ENCODE measurements around the gene ASIC5. TPM values are rescaled to one million over a fixed set of nuclear protein-coding genes. Genes with fewer than 3 reads are reported as not detected.

The ASIC5 gene
- total RNA-seq, 4 donors from 2014 or later = not detected

DNA sequence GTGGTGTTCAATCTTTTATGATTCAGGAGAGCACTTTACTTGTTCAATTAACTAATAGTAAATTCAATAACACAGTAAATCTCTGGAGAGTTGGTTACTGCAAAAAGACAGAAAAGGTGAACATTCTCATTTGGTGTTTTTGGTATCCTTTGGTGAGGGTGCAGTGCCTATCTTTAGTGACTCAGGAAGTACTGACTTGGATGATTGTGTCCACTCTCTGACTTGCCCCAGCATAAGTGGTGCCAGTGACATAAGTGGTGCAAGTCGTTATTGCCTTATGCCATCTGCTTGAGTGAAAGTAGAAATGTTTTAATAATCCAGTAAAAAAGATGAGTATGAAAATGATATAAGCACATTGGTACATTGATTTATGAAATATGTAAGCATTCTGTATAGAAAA, 80.2 kb downstream of the ASIC5 start:
- no peak overlapping the region for H3K4me3 ChIP-seq
- TF ChIP-seq, protein P1, sequence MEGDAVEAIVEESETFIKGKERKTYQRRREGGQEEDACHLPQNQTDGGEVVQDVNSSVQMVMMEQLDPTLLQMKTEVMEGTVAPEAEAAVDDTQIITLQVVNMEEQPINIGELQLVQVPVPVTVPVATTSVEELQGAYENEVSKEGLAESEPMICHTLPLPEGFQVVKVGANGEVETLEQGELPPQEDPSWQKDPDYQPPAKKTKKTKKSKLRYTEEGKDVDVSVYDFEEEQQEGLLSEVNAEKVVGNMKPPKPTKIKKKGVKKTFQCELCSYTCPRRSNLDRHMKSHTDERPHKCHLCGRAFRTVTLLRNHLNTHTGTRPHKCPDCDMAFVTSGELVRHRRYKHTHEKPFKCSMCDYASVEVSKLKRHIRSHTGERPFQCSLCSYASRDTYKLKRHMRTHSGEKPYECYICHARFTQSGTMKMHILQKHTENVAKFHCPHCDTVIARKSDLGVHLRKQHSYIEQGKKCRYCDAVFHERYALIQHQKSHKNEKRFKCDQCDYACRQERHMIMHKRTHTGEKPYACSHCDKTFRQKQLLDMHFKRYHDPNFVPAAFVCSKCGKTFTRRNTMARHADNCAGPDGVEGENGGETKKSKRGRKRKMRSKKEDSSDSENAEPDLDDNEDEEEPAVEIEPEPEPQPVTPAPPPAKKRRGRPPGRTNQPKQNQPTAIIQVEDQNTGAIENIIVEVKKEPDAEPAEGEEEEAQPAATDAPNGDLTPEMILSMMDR (IDR thresholded peaks at IDR 0.05) = no peak
- TF ChIP-seq POLR2A (IDR thresholded peaks at IDR 0.05) = no peak
- TF ChIP-seq EP300 (IDR thresholded peaks at IDR 0.05) = no peak
- no peak for TF ChIP-seq POLR2AphosphoS5 (IDR thresholded peaks at IDR 0.05)
- peaks cover 0 to 14% of the 10 kb centered on the region in 2 donors for H3K36me3 ChIP-seq
- no peak for ATAC-seq
- H3K27me3 ChIP-seq = no peaks in the 10 kb centered on the region
- no peak overlapping the region for H3K27ac ChIP-seq
- H3K9me3 ChIP-seq = no peaks in the 10 kb centered on the region
- WGBS, 2 donors (ENCODE audit: low coverage in 1 of 2) = 71 to 100% methylated on average over 1 of the region's 1 CpG
- peaks cover 0 to 58% (median 4%) of the 10 kb centered on the region in 3 donors for H3K4me1 ChIP-seq

DNA sequence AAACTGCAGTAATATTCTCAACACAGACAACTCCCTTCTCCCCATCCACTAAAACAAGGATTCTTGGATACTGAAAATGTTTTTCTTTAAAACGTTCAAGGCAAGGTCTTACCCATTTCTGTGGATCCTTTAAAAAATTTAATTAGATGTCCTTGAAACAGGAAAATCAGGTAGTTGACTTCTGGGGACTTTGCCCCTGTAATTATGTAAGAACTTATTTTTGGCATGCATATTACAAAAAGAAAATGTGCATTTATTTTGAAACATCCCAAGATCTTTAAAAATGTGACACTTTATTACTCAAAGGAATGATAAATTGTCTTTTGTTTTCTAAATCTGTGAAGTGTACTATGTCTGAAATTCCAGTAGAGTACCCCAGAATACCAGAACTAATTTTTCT, 81.4 kb downstream of the ASIC5 start:
- TF ChIP-seq EP300 (IDR thresholded peaks at IDR 0.05) (no peak), POLR2A (IDR thresholded peaks at IDR 0.05) (no peak), POLR2AphosphoS5 (IDR thresholded peaks at IDR 0.05) (no peak)
- TF ChIP-seq, protein P1 (IDR thresholded peaks at IDR 0.05) = no peak
- Histone ChIP-seq H3K4me3 (no peak overlapping the region), H3K27me3 (no peaks in the 10 kb centered on the region), H3K27ac (peak overlapping the region in 1 of 4 donors; percentile 3), H3K36me3 (peaks cover 0 to 2% of the 10 kb centered on the region in 2 donors), H3K4me1 (peaks cover 0 to 64% (median 7%) of the 10 kb centered on the region in 3 donors), H3K9me3 (no peaks in the 10 kb centered on the region)
- ATAC-seq = no peak
- 10 to 25% methylated on average over 1 of the region's 1 CpG for WGBS, 2 donors (ENCODE audit: low coverage in 1 of 2)

GRCh38 chr4:155781249-155781831, 84.7 kb downstream of the ASIC5 start:
- 81 to 87% methylated on average over 4 of the region's 4 CpGs for WGBS, 2 donors (ENCODE audit: low coverage in 1 of 2)
- TF ChIP-seq EP300 (IDR thresholded peaks at IDR 0.05) = no peak
- no peak for TF ChIP-seq POLR2A (IDR thresholded peaks at IDR 0.05)
- TF ChIP-seq, protein P1 (IDR thresholded peaks at IDR 0.05) = no peak
- TF ChIP-seq POLR2AphosphoS5 (IDR thresholded peaks at IDR 0.05) = no peak
- no peaks in the 10 kb centered on the region for H3K9me3 ChIP-seq
- no peak for ATAC-seq
- no peaks in the 10 kb centered on the region for H3K36me3 ChIP-seq
- no peak overlapping the region for H3K4me3 ChIP-seq
- no peaks in the 10 kb centered on the region for H3K27me3 ChIP-seq
- peaks cover 3 to 69% (median 17%) of the 10 kb centered on the region in 3 donors for H3K4me1 ChIP-seq
- peak overlapping the region in 3 of 4 donors; percentile 7 to 74 (median 36) for H3K27ac ChIP-seq

GRCh38 chr4:155780775-155781174, 85.3 kb downstream of the ASIC5 start:
- Histone ChIP-seq H3K36me3 (peaks cover 0 to 2% of the 10 kb centered on the region in 2 donors), H3K4me3 (no peak overlapping the region), H3K4me1 (peaks cover 3 to 68% (median 17%) of the 10 kb centered on the region in 3 donors), H3K27ac (peak overlapping the region; percentile 15 to 74 (median 32)), H3K9me3 (no peaks in the 10 kb centered on the region), H3K27me3 (no peaks in the 10 kb centered on the region)
- TF ChIP-seq POLR2AphosphoS5 (IDR thresholded peaks at IDR 0.05) = peak; percentile 52
- TF ChIP-seq, protein P1 (IDR thresholded peaks at IDR 0.05) = no peak
- no peak for ATAC-seq
- WGBS, 2 donors (ENCODE audit: low coverage in 1 of 2) = 0 to 33% methylated on average over 1 of the region's 1 CpG

Other genes starting within 250 kb of the ASIC5 start
- 100 to 1,000 TPM in 2 of 4 donors, 10 to 100 TPM in 2; 69.4 to 196 (median 144) TPM for gene GUCY1A1, start 199.4 kb downstream of the ASIC5 start, total RNA-seq
- gene GUCY1B1, start 107.3 kb downstream of the ASIC5 start, total RNA-seq = 100 to 1,000 TPM in 1 of 4 donors, 10 to 100 TPM in 3; 44.2 to 101 (median 86.9) TPM
- gene TDO2, start 37.4 kb upstream of the ASIC5 start, total RNA-seq = under 1 TPM in 1 of 4 donors, not detected in 3; 0.08 TPM
- 10 to 100 TPM; 16.6 to 36.8 (median 29.4) TPM for gene CTSO, start 87.6 kb upstream of the ASIC5 start, total RNA-seq